NCI-H1930 (cell line): ENCODE results near the gene POLR2A.
"Not testable (repeated sequence)": the region's sequence is repeated elsewhere in the genome, so short reads cannot be mapped to it uniquely, and the experiment has no call there.

Experiments used
- DNase-seq, 2 experiments: peaks; one replicate each; lab custom pipeline; 2025; lab: John Stamatoyannopoulos, UW

The POLR2A gene

GRCh38 chr17:7460850-7461660 lies 23.1 kb upstream of the POLR2A start:
- DNase-seq, result no peak

DNA sequence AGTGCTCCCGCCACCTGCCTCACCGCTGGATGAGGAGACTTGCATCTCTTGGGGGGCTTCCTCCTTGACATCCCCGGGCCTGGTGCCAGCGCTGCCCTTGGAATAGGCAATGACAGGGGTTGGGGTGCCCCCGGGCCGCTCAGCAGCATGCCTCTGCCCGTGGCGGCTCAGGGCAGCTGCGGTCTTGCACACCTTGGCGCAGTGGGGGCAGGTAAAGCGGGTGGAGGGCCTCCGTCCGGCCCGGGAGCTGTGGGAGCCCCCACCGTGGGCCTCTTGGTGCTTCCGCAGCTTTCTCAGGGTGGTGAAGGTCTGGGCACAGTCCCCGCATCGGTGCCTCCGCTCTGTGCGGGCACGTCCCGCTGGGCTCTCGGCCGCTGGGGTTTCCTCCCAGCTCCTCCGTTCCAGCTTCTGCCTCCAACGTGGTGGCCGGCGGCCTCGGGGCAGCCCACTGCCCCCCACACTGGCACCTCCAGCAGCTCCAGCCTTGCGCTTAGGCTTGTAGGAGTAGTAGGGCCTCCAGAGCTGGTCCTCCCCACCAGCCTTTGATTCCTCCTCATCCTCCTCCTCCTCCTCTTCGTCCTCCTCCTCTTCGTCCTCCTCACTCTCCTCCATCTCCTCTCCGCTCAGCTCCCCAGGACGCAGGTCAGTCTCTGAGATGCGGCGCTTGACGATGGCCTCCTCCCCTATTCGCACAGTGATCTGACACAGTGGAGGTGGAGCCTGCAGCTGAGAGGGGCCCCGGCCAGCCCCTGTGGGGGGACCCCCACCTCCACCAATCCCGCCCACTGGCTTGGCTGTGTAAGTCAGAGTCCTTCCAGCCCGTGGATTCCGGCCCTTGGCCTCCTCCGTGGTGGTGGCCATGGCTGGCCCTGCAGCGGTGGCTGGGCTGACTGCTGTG lies 21.4 kb upstream of the POLR2A start:
- no peak for DNase-seq

DNA sequence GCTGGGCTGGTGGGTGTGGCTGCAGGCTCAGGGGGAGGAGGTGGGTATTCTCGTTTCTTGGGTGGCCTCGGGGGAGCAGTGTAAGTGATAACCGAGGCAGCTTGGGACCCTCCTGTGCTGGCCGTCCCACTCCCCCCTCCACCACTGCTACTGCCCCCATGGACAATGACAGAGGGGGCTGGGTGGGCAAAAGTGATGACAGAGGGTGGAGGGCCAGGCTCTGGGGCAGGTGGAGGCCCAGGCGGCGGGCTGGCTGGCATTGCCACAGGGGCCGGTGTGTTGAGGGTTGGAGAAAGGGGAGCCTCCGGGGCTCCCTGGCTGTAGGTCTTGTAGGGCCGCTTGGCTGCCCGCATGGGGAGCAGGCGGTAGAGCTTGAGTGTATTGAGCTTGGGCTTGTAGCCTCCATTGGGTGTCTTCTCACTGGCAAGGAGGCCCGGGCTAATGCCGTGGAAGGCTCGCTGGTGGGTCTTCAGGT lies 20.8 kb upstream of the POLR2A start:
- no peak for DNase-seq

DNA sequence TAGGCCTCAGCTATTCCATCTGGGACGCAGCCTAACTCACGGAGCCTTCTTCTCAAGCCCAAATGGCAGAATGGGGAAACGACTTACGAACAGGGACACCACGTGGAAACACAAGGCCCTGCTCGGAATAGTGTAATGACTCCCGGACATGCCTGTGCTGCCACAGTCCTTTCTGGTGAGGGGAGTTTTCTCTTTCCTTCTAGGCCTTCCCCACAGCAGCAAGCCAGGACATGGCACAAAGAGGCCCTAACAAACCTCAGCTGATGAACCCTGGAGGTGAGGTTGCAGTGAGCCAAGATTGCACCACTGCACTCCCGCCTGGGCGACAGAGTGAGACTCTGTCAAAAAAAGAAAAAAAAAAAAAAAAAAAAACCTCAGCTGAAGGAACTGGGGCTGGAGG lies 20.1 kb upstream of the POLR2A start:
- no peak for DNase-seq

DNA sequence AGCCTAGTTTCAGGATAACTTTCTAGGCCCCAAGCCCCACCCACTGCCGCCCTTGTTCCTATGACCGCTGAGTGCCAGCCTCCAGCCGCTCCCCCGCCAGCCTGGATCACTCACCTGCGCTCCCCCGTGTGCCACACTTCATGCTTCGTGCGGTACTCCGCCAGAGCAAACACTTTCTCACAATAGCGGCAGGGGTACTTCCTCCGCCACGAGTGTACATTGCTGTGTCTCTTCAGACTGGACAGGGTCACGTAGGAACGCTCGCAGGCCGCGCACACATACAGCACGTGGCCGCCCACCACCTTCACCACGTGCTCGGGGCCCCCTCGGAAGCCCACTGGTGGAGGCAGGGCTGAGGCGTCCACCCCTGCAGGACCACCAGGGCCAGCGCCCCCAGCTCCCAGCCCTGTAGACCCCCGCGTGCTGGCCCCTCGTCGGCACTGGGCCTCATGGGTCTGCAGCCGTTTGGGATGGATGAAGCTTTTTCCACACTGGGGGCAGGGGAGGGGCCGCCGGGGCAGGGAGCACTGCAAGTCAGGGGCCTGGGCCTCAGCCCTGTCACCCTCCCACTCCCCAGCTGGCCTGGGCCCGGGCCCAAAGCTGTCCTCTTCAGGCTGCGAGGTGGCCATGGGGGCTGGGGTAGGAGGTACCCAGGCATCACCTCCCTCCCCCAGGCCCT lies 18.4 kb upstream of the POLR2A start:
- DNase-seq, result no peak

- no peak for DNase-seq
Observed at GRCh38 chr17:7466318-7466638, 17.9 kb upstream of the POLR2A start.

GRCh38 chr17:7466639-7467341 lies 17.4 kb upstream of the POLR2A start:
- DNase-seq, result no peak

- no peak for DNase-seq
Observed at GRCh38 chr17:7467498-7467897, 16.7 kb upstream of the POLR2A start.

GRCh38 chr17:7468290-7468689 lies 15.9 kb upstream of the POLR2A start:
- no peak for DNase-seq

DNA sequence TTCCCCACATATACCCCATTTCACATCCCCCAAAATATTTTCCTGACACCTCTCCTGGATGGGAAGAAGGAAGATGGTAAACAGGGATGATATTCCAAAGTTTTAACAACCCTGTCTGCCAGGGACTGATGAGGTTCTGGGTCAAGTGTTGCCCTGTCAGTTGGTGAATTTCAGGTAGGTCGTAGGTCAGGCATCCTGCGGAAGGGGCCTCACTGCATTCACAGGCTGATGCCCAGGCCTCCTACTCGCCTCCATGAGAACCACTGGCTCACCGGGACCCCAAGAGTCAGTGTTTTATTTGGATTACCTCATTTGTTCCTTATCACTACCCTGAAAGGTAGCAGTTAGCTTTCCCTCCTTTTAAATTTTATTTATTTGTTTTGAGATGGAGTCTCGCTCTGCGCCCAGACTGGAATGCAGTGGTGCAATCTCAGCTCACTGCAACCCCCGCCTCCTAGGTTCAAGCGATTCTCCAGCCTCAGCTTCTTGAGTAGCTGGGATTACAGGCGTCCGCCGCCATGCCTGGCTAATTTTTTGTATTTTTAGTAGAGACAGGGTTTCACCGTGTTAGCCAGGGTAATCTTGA lies 15.3 kb upstream of the POLR2A start:
- DNase-seq, result no peak

GRCh38 chr17:7469843-7470242 lies 14.3 kb upstream of the POLR2A start:
- DNase-seq, result not testable (repeated sequence)

GRCh38 chr17:7470457-7470973 lies 13.7 kb upstream of the POLR2A start:
- DNase-seq, result not testable (repeated sequence)

DNA sequence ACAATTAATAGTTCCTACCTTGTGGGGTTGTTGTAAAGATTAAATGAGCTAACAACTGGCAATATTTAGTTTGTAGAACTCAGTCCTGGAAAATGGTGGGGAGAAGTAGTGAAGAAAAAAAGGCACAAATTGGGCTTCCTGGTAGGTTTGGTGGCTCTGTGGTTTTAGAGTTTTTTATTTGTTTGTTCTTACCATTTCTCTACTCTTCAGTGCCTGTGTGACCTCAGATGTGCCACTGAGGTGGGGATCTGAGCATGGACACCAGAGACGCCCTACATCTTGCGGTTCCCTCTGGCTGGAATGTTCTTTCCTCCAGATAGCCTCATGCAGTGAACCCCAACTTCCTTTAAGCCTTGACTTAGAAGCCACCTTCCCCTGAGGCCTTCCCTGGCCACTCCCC lies 12.4 kb upstream of the POLR2A start:
- no peak for DNase-seq

DNA sequence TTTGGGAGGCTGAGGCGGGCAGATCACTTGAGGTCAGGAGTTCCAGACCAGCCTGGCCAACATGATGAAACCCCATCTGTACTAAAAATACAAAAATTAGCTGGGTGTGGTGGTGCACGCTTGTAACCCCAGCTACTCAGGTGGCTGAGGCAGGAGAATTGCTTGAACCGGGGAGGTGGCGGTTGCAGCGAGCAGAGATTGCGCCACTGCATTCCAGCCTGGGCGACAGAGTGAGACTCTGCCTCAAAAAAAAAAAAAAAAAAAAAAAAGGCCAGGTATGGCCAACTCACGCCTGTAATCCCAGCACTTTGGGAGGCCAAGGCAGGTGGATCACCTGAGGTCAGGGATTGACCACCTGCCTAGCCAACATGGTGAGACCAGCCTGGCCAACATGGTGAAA lies 9.4 kb upstream of the POLR2A start:
- DNase-seq, result not testable (repeated sequence)

DNA sequence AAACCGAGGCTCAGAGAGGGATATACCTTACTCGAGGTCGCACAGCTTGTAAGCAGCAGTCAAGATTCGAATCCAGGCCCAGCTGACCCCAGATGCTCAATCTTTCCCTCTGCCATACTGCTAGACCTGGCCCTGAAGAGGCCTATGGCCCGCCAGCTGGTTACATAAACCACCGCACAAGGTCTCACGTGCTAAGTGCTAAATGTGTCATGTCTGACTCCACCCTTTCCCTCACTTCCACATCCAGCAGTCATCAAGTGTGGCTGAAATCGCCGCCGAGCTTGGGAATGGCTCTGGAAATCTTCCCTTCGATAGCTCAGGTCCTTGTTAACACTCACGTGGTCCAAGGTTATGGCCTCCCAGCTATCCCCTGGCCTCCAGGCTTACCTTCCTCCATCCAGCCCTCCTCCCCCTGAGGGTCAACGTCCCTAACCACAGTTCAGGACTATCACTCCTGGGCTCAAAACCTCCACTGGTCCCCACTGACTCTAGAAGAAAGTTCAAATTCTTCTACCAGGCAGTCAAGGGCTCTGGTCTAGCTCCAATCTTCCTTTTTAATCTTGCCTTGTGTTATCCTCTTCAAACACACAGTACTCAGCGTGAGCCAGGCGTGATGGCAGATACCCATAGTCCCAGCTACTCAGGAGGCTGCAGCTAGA lies 8.3 kb upstream of the POLR2A start:
- no peak for DNase-seq

GRCh38 chr17:7476494-7476893 lies 7.7 kb upstream of the POLR2A start:
- no peak for DNase-seq

DNA sequence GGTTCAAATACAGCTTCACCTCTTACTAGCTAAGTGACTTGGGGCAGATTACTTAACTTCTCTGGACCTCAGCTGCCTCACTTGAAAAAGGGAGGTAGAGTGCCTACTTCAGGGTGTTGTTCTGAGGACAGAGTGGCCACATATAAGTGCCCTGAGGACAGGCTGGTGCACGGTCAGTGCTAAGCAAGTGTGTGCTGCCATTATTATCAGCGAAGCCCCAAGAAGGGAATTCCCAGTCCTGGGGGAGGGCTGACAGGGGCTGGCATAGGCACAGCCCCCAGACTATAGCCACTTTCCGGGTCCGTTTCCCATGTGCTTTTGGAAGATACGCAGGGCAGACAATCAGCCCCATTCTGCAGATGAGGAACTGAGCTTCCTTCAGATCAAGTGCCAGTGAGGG lies 7.2 kb upstream of the POLR2A start:
- DNase-seq, result no peak

DNA sequence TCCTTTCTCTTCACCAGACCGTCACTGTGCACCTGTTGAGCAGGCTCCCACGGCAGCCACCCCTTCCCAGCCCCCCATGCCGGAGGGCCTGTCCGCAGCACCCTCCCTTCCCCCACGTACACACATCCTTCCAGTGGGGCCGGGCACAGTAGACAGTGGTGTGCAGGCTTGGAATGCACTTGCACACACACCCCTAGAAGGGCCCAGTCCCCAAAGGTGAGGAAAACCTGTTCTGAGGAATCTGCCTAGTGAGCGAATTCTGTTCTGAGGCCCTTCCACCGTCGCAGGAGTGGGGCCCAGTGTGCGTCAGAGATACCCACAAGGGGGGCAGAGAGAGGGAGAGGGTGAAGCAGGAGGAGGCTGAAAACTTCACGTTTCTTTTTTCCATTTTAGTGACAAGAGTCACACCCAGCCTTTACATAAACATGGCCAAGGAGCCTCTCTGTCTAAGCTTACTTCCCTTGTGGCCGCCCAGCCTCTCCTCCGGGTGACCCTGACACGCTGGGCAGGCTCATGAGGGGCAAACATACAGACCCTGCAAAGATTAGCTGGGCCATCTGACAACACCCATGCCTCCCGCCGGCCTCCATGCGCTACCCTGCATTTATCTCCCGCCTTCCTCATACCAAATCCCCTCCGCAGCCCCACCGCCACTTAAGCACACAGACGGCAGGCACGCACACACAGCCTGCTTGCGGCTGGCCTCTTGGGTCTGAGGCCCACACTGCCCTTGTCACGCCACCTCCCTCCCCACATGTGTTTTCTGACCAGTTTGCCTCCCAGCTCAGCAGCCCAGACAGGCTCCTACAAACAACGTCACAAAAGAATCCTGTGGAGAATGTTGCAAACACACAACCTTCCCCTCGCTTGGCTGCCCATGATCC lies 6.5 kb upstream of the POLR2A start:
- no peak for DNase-seq

DNA sequence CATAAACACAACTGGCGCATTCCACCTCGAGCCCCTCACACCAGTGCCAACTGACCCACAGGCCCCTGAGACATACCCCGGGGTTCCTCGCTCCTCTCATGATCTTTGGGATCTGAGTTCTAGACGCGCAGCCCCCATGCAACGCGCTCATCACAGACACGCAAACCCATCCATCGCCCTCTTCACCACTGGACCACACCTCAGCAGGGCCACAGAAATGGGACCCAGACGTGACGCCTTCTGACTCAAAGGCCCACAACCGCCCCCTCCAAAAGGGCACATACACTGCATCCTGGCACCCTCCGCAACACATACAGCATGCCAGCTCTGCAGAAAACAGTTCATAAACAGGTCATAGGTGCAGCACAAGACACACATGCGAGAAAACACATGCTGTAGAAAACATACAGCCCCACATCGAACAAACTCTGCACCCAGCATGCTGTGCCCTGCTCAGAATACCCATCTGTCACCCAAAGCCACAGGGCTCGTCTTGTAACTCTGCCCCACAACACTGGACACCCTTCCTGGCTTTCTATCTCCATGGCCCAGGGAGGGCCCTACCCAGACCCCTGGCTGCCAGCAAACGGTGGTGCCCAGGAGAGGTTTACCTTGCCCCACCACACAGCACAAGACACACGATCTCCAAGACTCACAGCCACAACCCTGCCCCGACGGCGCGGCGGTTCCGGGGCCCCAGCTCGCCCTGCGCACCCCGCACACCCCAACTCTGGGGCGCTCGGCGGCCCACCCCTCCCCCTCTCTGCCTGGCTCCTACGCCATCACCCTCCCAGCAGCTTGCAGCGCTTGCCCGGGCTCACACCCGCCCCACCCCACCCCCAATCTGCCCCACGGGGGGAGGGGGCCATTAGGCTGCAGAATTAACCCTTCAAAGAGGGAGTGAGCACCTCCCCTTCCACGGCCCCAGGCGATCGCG lies 5.6 kb upstream of the POLR2A start:
- no peak for DNase-seq
